GM19238 (cell line): ENCODE results near the gene UNC93A.

Experiments used
- DNase-seq: peaks from one replicate; pipeline ENCODE4 v3.0.0; 2011; ENCODE audit warnings: low spot score; ENCODE audit not compliant: insufficient read length

Gene UNC93A

GRCh38 chr6:167293088-167293589 is 2.0 kb downstream of the UNC93A start:
- no peak for DNase-seq

- no peak for DNase-seq
Measured at GRCh38 chr6:167293590-167294091, 2.5 kb downstream of the UNC93A start.

GRCh38 chr6:167294241-167294640 is 3.1 kb downstream of the UNC93A start:
- DNase-seq = no peak

GRCh38 chr6:167294651-167295494 is 3.8 kb downstream of the UNC93A start:
- no peak for DNase-seq

GRCh38 chr6:167295495-167296292 is 4.6 kb downstream of the UNC93A start:
- no peak for DNase-seq

- no peak for DNase-seq
Measured at GRCh38 chr6:167296293-167296690, 5.2 kb downstream of the UNC93A start.

- no peak for DNase-seq
Measured at GRCh38 chr6:167296902-167297301, 5.8 kb downstream of the UNC93A start.

- DNase-seq = no peak
Measured at GRCh38 chr6:167298127-167298526, 7.0 kb downstream of the UNC93A start.

GRCh38 chr6:167299641-167300308 is 8.7 kb downstream of the UNC93A start:
- no peak for DNase-seq

- no peak for DNase-seq
Measured at GRCh38 chr6:167300902-167301777, 10.0 kb downstream of the UNC93A start.

GRCh38 chr6:167302074-167302473 is 11.0 kb downstream of the UNC93A start:
- DNase-seq = no peak

GRCh38 chr6:167302796-167303195 is 11.7 kb downstream of the UNC93A start:
- no peak for DNase-seq

- no peak for DNase-seq
Measured at GRCh38 chr6:167303675-167304625, 12.8 kb downstream of the UNC93A start.

GRCh38 chr6:167304912-167305311 is 13.8 kb downstream of the UNC93A start:
- DNase-seq = no peak

GRCh38 chr6:167305796-167306195 is 14.7 kb downstream of the UNC93A start:
- DNase-seq = no peak

- no peak for DNase-seq
Measured at GRCh38 chr6:167306401-167306998, 15.4 kb downstream of the UNC93A start.

- DNase-seq = no peak
Measured at GRCh38 chr6:167307342-167307955, 16.3 kb downstream of the UNC93A start.

- no peak for DNase-seq
Measured at GRCh38 chr6:167308207-167308606, 17.1 kb downstream of the UNC93A start.
